Adrenal gland (tissue), 5 donors: ENCODE data around the gene JAZF1.

Experiments
- CTCF ChIP-seq, 6 experiments: fragments of 450-650 bp in 4 of 6; fragments of 200-600 bp in 2 of 6; sonication (generic) in 1 of 6; IDR thresholded peaks; 1 replicate in 5 of 6; 2 replicates in 1 of 6; pipeline versions ENCODE4 v1.5.1 to v1.8.0; 2016 to 2021; ENCODE audit warnings: antibody characterized with exemption in 6 of 6, mild to moderate bottlenecking in 2 of 6, moderate library complexity in 1 of 6
- POLR2A ChIP-seq, 2 donors: fragments of 450-650 bp; IDR thresholded peaks; one replicate each; pipeline ENCODE4 v1.6.1; 2017; ENCODE audit warnings: antibody characterized with exemption in 2 of 2, mild to moderate bottlenecking in 2 of 2, moderate library complexity in 1 of 2
- donor health status: DM: no; HTN: no; CAD: no.

GRCh38 chr7:28115261-28115660 is 65.3 kb downstream of the JAZF1 start:
- TF ChIP-seq CTCF (IDR thresholded peaks at IDR 0.05) (no peak), POLR2A (IDR thresholded peaks at IDR 0.05) (no peak)
